ENCODE data around the gene CDYL.

CDYL gene

DNA sequence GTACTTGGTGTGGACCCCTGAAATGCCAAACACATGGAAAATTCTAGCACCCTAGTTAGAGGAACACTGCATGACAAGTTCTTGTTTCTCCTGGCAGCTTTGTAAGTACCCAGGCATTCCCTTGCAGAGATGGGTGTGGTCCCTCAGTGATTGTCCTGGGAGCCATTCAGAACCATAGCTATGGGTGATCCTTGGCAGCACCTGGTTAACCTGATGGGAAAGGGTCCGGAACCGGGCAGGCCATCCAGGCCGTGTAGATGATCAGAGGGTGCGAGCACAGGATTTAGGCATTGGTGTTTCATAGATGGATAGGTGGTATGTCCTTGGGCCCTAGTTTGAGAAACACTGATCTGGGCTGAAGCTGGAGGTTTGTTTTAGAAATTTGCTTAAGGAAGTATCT is 131.9 kb downstream of the CDYL start:
- Histone ChIP-seq H3K9ac (ENCODE audit: low read length) (no peak overlapping the region), H2AFZ (ENCODE audit: low read depth, low read length, severe bottlenecking) (no peak overlapping the region), H3K4me2 (ENCODE audit: low read depth, low read length, poor library complexity, severe bottlenecking) (no peak overlapping the region), H3K79me2 (ENCODE audit: insufficient read depth, low read length) (no peaks in the 10 kb centered on the region), H3K27ac (ENCODE audit: low read depth, low read length) (no peak overlapping the region), H3K4me3 (ENCODE audit: insufficient read depth, low read length, poor library complexity, severe bottlenecking) (no peak overlapping the region), H4K20me1 (ENCODE audit: low read depth, low read length) (no peaks in the 10 kb centered on the region; the same call in 1 of the 2 replicates), H3F3A (ENCODE audit: insufficient read depth) (no peaks in the 10 kb centered on the region), H3K9me3 (ENCODE audit: insufficient read depth, low read length) (no peaks in the 10 kb centered on the region), H3K27me3 (ENCODE audit: low read length) (no peaks in the 10 kb centered on the region), H3K9me2 (replicated peaks; ENCODE audit: insufficient read depth, low read length) (no peaks in the 10 kb centered on the region), H3K36me3 (ENCODE audit: low read length) (no peaks in the 10 kb centered on the region)
- no peak for TF ChIP-seq EZH2phosphoT487 (conservative IDR thresholded peaks at IDR 0.05; ENCODE audit: low read length)

GRCh38 chr6:4909063-4909706 is 133.0 kb downstream of the CDYL start:
- Histone ChIP-seq H3F3A (ENCODE audit: insufficient read depth) (no peaks in the 10 kb centered on the region), H3K27ac (ENCODE audit: low read depth, low read length) (no peak overlapping the region), H2AFZ (ENCODE audit: low read depth, low read length, severe bottlenecking) (no peak overlapping the region), H4K20me1 (ENCODE audit: low read depth, low read length) (no peaks in the 10 kb centered on the region; the same call in 1 of the 2 replicates), H3K4me3 (ENCODE audit: insufficient read depth, low read length, poor library complexity, severe bottlenecking) (no peak overlapping the region), H3K9ac (ENCODE audit: low read length) (no peak overlapping the region), H3K36me3 (ENCODE audit: low read length) (no peaks in the 10 kb centered on the region), H3K4me2 (ENCODE audit: low read depth, low read length, poor library complexity, severe bottlenecking) (no peak overlapping the region), H3K27me3 (ENCODE audit: low read length) (no peaks in the 10 kb centered on the region), H3K9me3 (ENCODE audit: insufficient read depth, low read length) (no peaks in the 10 kb centered on the region), H3K9me2 (replicated peaks; ENCODE audit: insufficient read depth, low read length) (no peaks in the 10 kb centered on the region), H3K79me2 (ENCODE audit: insufficient read depth, low read length) (no peaks in the 10 kb centered on the region)
- no peak for TF ChIP-seq EZH2phosphoT487 (conservative IDR thresholded peaks at IDR 0.05; ENCODE audit: low read length)
- TF ChIP-seq CTCF (IDR thresholded peaks at IDR 0.05; ENCODE audit: insufficient read depth, low read length, poor library complexity, severe bottlenecking), result no peak

DNA sequence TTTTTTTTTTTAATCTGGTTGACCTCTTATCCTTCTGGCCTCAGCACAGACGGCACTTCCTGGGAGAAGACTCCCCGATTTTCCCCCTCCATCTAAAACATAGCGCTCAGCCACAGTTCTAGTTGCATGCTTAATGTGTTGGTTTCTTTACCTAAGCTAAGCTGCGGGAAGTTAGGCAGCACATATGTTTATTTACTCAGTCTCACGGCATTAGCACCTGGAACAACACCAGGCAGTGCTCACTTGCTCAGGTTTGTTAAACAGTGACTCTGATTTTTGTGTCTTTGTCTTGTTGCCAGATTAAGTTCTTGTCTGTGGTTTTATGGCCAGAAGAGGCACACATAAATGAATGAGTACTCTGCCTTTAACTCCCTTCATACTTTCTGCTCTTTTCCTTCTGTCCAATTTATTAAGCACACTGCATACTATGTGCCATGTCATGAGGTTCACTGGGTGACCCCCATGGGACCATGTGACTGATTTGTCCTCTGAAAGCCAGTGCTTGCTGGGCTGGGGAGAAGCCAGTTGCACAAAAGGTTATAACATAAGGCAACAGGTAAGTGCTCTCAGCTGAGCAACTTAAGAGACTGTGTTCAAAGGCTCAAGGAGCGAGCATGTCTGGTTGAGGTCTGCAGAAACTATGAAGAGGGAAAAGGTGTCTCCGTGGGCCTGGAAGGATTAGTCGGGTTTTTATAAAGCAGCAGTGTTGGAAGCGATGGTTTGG is 134.0 kb downstream of the CDYL start:
- Histone ChIP-seq H3K9me3 (ENCODE audit: insufficient read depth, low read length) (no peaks in the 10 kb centered on the region), H3K9me2 (replicated peaks; ENCODE audit: insufficient read depth, low read length) (no peaks in the 10 kb centered on the region), H3K36me3 (ENCODE audit: low read length) (no peaks in the 10 kb centered on the region), H3K27ac (ENCODE audit: low read depth, low read length) (no peak overlapping the region), H3F3A (ENCODE audit: insufficient read depth) (no peaks in the 10 kb centered on the region), H3K27me3 (ENCODE audit: low read length) (no peaks in the 10 kb centered on the region), H3K9ac (ENCODE audit: low read length) (no peak overlapping the region), H4K20me1 (ENCODE audit: low read depth, low read length) (no peaks in the 10 kb centered on the region; the same call in 1 of the 2 replicates), H2AFZ (ENCODE audit: low read depth, low read length, severe bottlenecking) (no peak overlapping the region), H3K79me2 (ENCODE audit: insufficient read depth, low read length) (no peaks in the 10 kb centered on the region), H3K4me2 (ENCODE audit: low read depth, low read length, poor library complexity, severe bottlenecking) (no peak overlapping the region), H3K4me3 (ENCODE audit: insufficient read depth, low read length, poor library complexity, severe bottlenecking) (no peak overlapping the region)
- TF ChIP-seq EZH2phosphoT487 (conservative IDR thresholded peaks at IDR 0.05; ENCODE audit: low read length) (no peak), CTCF (IDR thresholded peaks at IDR 0.05; ENCODE audit: insufficient read depth, low read length, poor library complexity, severe bottlenecking) (no peak)

- TF ChIP-seq EZH2phosphoT487 (conservative IDR thresholded peaks at IDR 0.05; ENCODE audit: low read length), result no peak
- Histone ChIP-seq H3K27ac (ENCODE audit: low read depth, low read length) (no peak overlapping the region), H3K9ac (ENCODE audit: low read length) (no peak overlapping the region), H3K9me2 (replicated peaks; ENCODE audit: insufficient read depth, low read length) (no peaks in the 10 kb centered on the region), H3K36me3 (ENCODE audit: low read length) (no peaks in the 10 kb centered on the region), H3F3A (ENCODE audit: insufficient read depth) (no peaks in the 10 kb centered on the region), H3K9me3 (ENCODE audit: insufficient read depth, low read length) (no peaks in the 10 kb centered on the region), H2AFZ (ENCODE audit: low read depth, low read length, severe bottlenecking) (no peak overlapping the region), H3K4me3 (ENCODE audit: insufficient read depth, low read length, poor library complexity, severe bottlenecking) (no peak overlapping the region), H3K4me2 (ENCODE audit: low read depth, low read length, poor library complexity, severe bottlenecking) (no peak overlapping the region), H3K27me3 (ENCODE audit: low read length) (no peaks in the 10 kb centered on the region), H4K20me1 (ENCODE audit: low read depth, low read length) (no peaks in the 10 kb centered on the region; the same call in 1 of the 2 replicates), H3K79me2 (ENCODE audit: insufficient read depth, low read length) (no peaks in the 10 kb centered on the region)
These were observed 136.4 kb downstream of the CDYL start for GRCh38 chr6:4912559-4912958.

All from SU-DHL-6 (cell line).